SK-N-SH (cell line): ENCODE results near the gene CHRM4.

ENCODE experiments used
- CHD2 ChIP-seq: fragments of 150-350 bp; IDR thresholded peaks from 2 replicates; pipeline ENCODE4 v1.6.1; 2018; ENCODE audit warnings: low read length; ENCODE audit not compliant: partially characterized antibody
- EZH2phosphoT487 ChIP-seq: fragments of 200-600 bp; sonication (generic); IDR thresholded peaks from 2 replicates; pipeline ENCODE4 v1.6.1; 2017; ENCODE audit warnings: low read depth, mixed run types, mild to moderate bottlenecking, antibody characterized with exemption, moderate library complexity, borderline replicate concordance
- SIN3A ChIP-seq: IDR thresholded peaks from 2 replicates; pipeline ENCODE4 v1.6.1; 2012; ENCODE audit warnings: low read depth, mild to moderate bottlenecking, low read length, moderate library complexity, borderline replicate concordance
- TF ChIP-seq, protein P1 (sequence below): fragments of 200-600 bp; sonication (generic); IDR thresholded peaks from 2 replicates; pipeline ENCODE4 v1.6.1; 2017; ENCODE audit warnings: antibody characterized with exemption, mild to moderate bottlenecking, moderate library complexity

DNA sequence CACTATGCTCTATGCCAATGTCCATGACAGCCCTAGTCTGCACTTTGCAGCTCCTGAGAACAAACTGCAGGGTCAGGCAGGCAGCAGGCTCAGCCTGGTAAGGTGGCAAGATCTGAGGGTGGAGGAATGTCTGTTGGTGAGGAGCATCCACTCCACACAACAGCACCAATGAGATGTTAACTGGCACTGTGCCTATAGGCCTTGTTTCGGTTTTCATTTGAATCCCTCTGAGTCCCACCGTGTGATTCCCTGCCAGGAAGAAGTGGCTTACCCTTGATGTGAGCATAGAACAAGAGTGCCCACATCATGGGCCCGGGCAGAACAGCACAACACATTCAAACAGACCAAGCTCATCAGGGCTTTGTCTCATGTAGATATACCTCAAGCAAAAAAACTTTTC is 44.1 kb upstream of the CHRM4 start:
- no peak for TF ChIP-seq EZH2phosphoT487
- TF ChIP-seq CHD2 = no peak
- TF ChIP-seq, protein P1, sequence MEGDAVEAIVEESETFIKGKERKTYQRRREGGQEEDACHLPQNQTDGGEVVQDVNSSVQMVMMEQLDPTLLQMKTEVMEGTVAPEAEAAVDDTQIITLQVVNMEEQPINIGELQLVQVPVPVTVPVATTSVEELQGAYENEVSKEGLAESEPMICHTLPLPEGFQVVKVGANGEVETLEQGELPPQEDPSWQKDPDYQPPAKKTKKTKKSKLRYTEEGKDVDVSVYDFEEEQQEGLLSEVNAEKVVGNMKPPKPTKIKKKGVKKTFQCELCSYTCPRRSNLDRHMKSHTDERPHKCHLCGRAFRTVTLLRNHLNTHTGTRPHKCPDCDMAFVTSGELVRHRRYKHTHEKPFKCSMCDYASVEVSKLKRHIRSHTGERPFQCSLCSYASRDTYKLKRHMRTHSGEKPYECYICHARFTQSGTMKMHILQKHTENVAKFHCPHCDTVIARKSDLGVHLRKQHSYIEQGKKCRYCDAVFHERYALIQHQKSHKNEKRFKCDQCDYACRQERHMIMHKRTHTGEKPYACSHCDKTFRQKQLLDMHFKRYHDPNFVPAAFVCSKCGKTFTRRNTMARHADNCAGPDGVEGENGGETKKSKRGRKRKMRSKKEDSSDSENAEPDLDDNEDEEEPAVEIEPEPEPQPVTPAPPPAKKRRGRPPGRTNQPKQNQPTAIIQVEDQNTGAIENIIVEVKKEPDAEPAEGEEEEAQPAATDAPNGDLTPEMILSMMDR = no peak
- no peak for TF ChIP-seq SIN3A
